ENCODE measurements around the gene RBMS2. TPM values are rescaled to one million over a fixed set of nuclear protein-coding genes. Genes with fewer than 3 reads are reported as not detected.
"Not testable (repeated sequence)": the region's sequence is repeated elsewhere in the genome, so short reads cannot be mapped to it uniquely, and the experiment has no call there.

The RBMS2 gene
- total RNA-seq, 1 experiment from 2014 or later, result 18.2 TPM

GRCh38 chr12:56577248-56577647 lies 55.6 kb downstream of the RBMS2 start:
- H3K27me3 ChIP-seq (ENCODE audit: control insufficient read depth, insufficient read depth, low read length); H3K4me1 ChIP-seq (ENCODE audit: control insufficient read depth, insufficient read depth, low read length); ATAC-seq; H3K9me3 ChIP-seq (ENCODE audit: control insufficient read depth, insufficient read depth, low read depth, low read length); H3K4me3 ChIP-seq (ENCODE audit: low read depth in 2 of 2, low read length in 2 of 2); H3K27ac ChIP-seq (ENCODE audit: low read length); DNase-seq (ENCODE audit: low read depth, low spot score); intact Hi-C loops (cut with micrococcal nuclease; ENCODE audit: unreplicated experiment); BruUV-seq (replicated peaks); H3K36me3 ChIP-seq (ENCODE audit: control insufficient read depth, insufficient read depth, low read length): not testable (repeated sequence)
- CTCF ChIA-PET, result interaction anchor here (0.6 to 1.1 kb wide), 3 partner anchors 9 to 104 kb away, joined by 3 to 11 read pairs (median 6); no protein-coding TSS in a partner anchor
- POLR2A ChIA-PET, result interaction anchor here (0.8 kb wide), 1 partner anchor 14 kb away, joined by 3 read pairs; no protein-coding TSS in a partner anchor
- in situ Hi-C loops (cut with HindIII; ENCODE audit: low pct_unique_long_range_greater_than_20kb, low sequenced_read_pairs), result loop anchor here (10.0 kb wide), 1 partner anchor 48 kb away; no protein-coding TSS in a partner anchor

DNA sequence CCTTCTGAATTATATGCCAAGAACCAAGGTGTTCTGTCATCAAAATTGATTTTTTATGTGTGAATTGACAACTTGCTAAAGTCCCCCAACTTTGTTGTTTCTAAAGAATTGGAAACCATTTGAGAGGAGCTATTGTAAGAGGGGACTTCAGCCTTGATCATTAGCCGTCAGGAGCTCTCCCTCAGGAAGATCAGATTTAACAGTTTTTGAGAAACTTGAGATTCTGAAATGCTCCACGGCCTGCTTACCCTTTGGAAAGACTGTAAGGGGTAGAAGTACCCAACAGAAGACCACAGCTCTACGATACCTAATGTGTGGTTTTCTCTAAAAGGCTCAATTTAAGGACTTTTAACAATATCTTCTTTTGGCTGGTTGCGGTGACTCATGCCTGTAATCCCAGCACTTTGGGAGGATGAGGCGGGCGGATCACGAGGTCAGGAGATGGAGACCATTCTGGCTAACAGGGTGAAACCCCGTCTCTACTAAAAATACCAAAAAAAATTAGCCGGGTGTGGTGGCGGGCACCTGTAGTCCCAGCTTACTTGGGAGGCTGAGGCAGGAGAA lies 57.4 kb downstream of the RBMS2 start:
- H3K36me3 ChIP-seq (ENCODE audit: control insufficient read depth, insufficient read depth, low read length), result no peaks in the 10 kb centered on the region
- BruUV-seq (replicated peaks), result no TSS peak
- H3K27me3 ChIP-seq (ENCODE audit: control insufficient read depth, insufficient read depth, low read length), result no peaks in the 10 kb centered on the region
- no peaks in the 10 kb centered on the region for H3K4me1 ChIP-seq (ENCODE audit: control insufficient read depth, insufficient read depth, low read length)
- no peaks in the 10 kb centered on the region for H3K9me3 ChIP-seq (ENCODE audit: control insufficient read depth, insufficient read depth, low read depth, low read length)
- ChIA-PET CTCF (no interaction called here), POLR2A (interaction anchor here (0.9 kb wide), 1 partner anchor 11 kb away, joined by 3 read pairs; no protein-coding TSS in a partner anchor)
- no peak overlapping the region for H3K4me3 ChIP-seq (ENCODE audit: low read depth in 2 of 2, low read length in 2 of 2)
- in situ Hi-C loops (cut with HindIII; ENCODE audit: low pct_unique_long_range_greater_than_20kb, low sequenced_read_pairs) (loop anchor here (10.0 kb wide), 1 partner anchor 46 kb away; no protein-coding TSS in a partner anchor), intact Hi-C loops (cut with micrococcal nuclease; ENCODE audit: unreplicated experiment) (no loop called here)
- TF ChIP-seq CTCF (IDR thresholded peaks at IDR 0.05) (no peak), REST (IDR thresholded peaks at IDR 0.05; ENCODE audit: insufficient read depth in 1 of 2, low read depth in 2 of 2, low read length in 1 of 2) (no peak)
- no peak for DNase-seq (ENCODE audit: low read depth, low spot score)
- no peak overlapping the region for H3K27ac ChIP-seq (ENCODE audit: low read length)
- ATAC-seq, result no peak

DNA sequence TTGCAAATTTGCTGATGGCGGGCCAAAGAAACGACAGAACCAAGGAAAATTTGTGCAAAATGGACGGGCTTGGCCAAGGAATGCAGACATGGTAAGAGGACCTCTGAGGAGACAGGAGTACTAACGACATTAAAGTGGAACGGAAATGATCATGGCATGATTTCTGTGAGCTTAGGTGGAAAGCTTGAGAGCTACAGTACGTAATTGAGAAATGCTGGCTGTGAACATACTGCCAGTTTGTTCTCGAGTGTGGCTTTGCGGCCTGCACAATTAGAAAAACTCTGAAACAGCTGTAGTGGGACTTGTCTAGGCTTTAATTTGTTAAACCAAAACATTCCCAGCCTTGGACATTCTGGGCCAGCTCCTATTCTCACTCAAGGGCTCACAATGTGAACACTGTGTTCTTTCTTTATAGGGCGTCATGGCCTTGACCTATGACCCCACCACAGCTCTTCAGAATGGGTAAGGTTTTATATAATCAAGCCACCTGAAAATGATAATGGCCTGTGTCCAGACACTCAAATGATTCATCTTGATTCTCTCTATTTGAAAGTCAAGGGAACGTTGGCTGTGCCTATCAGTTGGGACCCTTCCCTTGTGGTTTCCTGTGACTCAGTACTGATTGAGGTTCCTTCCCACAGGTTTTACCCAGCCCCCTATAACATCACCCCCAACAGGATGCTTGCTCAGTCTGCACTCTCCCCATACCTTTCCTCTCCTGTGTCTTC lies 60.0 kb downstream of the RBMS2 start:
- no peak overlapping the region for H3K27ac ChIP-seq (ENCODE audit: low read length)
- no TSS peak for BruUV-seq (replicated peaks)
- DNase-seq (ENCODE audit: low read depth, low spot score), result no peak
- no peak for ATAC-seq
- intact Hi-C loops (cut with micrococcal nuclease; ENCODE audit: unreplicated experiment) (no loop called here), in situ Hi-C loops (cut with HindIII; ENCODE audit: low pct_unique_long_range_greater_than_20kb, low sequenced_read_pairs) (no loop called here)
- no peaks in the 10 kb centered on the region for H3K4me1 ChIP-seq (ENCODE audit: control insufficient read depth, insufficient read depth, low read length)
- ChIA-PET CTCF (no interaction called here), POLR2A (no interaction called here)
- no peaks in the 10 kb centered on the region for H3K27me3 ChIP-seq (ENCODE audit: control insufficient read depth, insufficient read depth, low read length)
- TF ChIP-seq POLR2AphosphoS5 (IDR thresholded peaks at IDR 0.05; ENCODE audit: low read depth, low read length) (no peak), REST (IDR thresholded peaks at IDR 0.05; ENCODE audit: insufficient read depth in 1 of 2, low read depth in 2 of 2, low read length in 1 of 2) (no peak), TCF7L2 (IDR thresholded peaks at IDR 0.05; ENCODE audit: low read depth, low read length) (no peak), CTCF (IDR thresholded peaks at IDR 0.05) (no peak), SIN3A (IDR thresholded peaks at IDR 0.05; ENCODE audit: borderline replicate concordance, insufficient read depth, low read depth, low read length) (no peak)
- H3K36me3 ChIP-seq (ENCODE audit: control insufficient read depth, insufficient read depth, low read length), result no peaks in the 10 kb centered on the region
- no peak overlapping the region for H3K4me3 ChIP-seq (ENCODE audit: low read depth in 2 of 2, low read length in 2 of 2)
- no peaks in the 10 kb centered on the region for H3K9me3 ChIP-seq (ENCODE audit: control insufficient read depth, insufficient read depth, low read depth, low read length)

Data from Panc1 (cell line).